Measurements from ENCODE around the gene CTSF.

GRCh38 chr11:66589996-66590675, 21.7 kb upstream of the CTSF start:
- TF ChIP-seq CTCF (IDR thresholded peaks at IDR 0.05) (no peak), EZH2 (IDR thresholded peaks at IDR 0.05; ENCODE audit: borderline replicate concordance, insufficient read depth, low read depth, low read length, poor library complexity, severe bottlenecking) (no peak)
